HG03045 (cell line): ENCODE results near the gene SEL1L.
"Not testable (repeated sequence)": the region's sequence is repeated elsewhere in the genome, so short reads cannot be mapped to it uniquely, and the experiment has no call there.

ENCODE experiments used
- ATAC-seq: cut with Tn5 transposase; IDR thresholded peaks from one replicate; pipeline ENCODE4 v1.9.1; 2021; ENCODE audit warnings: mild to moderate bottlenecking, moderate library complexity; ENCODE audit not compliant: unreplicated experiment

The SEL1L gene

DNA sequence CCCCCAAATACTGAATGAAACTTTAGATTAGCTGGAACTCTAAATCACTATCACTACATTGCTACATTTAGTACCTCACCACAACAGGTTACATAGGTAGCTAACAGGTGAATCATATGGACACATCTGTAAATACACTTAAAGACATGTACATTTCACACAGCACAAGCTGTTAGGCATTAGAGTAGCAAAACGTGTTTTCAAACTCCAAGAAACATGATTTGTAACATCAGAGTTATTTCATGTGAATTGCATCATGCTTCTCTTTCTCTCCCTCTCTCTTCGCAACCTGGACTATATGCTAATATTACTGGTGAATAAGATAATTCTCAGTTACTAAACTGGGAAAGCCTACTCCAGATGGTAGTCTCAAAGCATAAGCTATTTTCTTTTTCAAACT, 4.3 kb downstream of the SEL1L start:
- no peak for ATAC-seq

DNA sequence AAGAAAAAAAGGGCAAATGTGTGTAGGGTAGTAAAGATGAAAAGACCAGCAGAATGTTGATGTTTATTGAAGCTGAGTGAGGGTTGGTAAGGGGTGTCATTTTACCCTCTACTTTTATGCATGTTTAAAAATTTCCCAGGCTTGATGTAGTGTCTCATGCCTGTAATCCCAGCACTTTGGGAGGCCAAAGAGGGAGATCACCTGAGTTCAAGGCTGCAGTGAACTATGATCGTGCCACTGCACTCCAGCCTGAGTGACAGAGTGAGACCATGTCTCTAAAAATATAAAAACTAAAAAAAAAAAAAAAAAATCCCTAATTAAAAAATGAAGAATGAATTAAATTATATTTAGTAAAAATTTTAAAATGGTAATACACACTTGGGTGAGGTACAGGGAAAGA, 8.5 kb downstream of the SEL1L start:
- ATAC-seq = no peak

DNA sequence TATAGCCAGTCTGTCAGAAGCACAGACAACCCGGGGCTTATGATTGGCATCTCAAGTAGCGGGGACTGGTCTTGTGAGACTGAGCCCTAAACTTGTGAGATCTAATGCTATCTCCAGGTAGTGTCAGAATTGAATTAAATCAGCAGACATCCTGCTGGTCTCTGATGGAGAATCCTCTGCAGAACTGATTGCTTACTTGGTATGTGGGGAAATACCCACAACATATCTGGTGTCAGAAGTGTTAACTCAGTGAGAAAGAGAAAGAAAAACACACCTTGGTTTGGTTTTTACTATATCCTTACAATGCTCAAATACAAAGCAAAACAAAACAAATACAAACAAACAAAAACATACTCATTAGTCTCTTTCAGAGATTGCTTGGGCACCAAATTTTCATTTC, 10.0 kb downstream of the SEL1L start:
- peak; percentile 63 for ATAC-seq

DNA sequence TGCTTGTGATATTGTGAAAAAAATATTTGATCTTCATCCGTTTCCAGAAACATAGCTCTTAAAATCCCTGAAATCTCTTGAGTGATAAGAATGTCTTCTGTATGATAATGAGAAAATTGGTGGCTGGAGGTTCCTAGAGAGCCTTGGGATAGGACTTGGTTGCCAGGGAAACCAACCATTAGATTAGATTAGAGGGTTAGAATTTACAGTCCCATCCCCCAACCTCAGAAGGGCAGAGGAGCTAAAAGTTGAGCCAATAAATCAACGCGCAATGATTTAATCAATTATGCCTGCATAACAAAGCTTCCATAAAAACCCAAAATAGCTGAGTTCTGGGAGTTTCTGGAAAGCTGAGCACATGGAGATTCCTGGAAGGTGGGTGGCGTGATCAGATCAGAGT, 10.6 kb downstream of the SEL1L start:
- no peak for ATAC-seq

DNA sequence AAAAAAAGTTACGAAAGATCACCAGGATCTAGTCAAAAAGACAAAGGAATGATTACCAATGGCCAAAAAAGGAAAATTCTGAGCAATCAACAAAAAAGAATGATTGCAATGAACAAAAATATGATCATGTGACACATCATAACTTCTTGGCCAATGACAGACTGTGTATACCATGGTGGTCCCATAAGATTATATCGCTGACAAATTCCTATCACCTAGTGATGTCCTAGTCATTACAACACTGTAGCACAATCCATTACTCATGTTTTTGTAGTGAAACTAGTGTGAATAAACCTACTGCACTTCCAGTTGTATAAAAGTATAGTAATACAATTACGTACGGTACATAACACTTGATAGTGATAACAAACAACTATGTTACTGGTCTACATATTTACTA, 12.3 kb downstream of the SEL1L start:
- ATAC-seq = no peak

DNA sequence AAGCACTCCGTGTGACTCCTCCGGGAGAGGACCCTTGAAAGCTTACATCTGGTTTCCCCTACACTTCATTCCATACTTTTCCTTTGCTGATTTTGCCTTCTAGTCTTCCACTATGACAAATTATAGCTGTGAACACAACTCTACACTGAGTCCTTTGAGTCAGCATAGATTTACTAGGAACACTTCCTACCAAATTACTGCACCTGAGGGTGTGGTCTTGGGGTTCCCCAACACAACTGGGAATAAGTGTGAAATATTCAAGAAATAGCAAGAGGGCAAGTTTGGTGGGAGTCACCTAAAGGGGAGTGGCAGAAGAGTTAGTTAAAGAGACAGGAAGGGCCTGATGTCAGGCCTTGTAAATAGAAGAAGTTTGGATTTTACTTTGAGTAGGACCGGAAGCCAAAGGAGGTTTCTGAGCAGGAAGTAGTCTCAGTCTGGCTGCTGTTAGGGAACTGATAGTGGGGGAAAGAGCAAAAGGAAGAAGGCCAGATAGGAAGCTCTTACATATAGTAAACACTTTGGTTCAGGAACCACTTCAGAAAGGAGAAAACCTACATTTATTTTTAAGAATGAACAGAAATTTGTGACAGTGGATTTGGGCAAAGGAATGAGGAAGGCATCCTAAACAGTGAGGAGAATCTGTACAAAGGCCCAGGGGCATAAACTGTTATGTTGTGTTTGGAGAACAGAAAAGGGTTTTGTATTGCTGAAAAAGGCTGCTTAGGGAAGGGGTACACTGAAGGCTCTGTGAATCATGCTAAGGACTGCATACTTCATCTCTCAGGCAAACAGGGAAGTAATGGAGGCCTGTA, 14.2 kb downstream of the SEL1L start:
- ATAC-seq = peak; percentile 63

DNA sequence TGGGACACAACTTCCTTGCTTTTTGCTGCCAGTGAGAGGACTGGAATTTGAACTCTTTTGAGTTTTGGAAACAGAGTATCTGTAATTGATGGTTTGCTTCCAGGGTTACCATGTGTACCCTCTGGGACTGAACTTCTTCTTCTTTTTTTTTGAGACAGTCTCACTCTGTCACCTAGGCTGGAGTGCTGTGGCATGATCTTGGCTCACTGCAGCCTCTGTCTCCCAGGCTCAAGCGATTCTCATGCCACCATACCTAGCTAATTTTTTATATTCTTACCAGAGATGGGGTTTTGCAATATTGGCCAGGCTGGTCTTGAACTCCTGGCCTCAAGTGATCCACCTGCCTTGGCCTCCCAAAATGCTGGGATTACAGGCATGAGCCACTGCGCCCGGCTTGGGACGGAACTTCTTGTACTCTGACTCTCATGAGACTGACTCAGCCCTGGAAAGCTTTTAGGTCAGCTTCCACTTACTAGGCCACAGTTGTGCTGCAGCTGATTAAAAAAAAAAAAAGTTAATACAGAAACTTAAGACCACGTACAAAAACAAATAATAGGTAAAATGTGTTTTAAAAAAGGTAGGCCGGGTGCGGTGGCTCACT, 15.8 kb downstream of the SEL1L start:
- no peak for ATAC-seq

DNA sequence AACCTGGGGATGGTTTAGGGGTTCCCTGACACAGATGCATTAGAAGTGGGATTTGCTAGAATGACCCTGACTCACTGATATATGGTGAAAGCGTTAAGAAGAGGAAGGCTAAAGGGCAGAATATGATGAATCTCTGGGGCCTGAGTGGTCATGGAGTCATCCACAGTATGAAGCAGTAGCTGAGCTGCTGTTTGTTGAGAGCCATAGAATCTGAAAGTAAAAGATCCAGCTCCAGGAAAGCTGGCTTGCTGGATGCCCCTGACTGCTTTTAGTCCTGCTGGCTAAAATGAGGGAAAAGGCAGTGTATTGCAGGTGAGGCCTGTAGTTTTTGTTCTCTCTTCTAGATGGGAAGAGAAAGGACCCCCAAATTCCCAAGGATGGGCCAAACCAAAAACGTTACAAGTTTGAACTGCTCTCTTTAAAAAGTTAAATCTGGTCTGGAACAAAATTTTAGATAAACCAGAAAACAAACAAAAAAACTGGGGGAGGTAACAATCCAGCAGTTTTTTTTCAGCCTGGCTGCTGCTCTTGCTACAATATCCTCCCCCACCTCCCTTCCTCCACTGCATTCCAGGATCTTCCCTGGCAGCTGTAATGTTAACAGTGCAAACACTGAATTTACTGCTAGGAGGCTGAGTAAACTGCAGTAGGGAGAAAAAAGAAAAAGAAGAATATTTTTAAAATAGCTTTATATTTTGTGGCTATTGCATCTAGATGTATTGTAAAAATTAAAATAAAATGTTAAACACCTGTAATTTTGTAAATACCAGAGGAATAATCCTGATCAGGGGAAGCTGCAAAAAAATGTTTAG, 16.5 kb downstream of the SEL1L start:
- ATAC-seq = no peak

DNA sequence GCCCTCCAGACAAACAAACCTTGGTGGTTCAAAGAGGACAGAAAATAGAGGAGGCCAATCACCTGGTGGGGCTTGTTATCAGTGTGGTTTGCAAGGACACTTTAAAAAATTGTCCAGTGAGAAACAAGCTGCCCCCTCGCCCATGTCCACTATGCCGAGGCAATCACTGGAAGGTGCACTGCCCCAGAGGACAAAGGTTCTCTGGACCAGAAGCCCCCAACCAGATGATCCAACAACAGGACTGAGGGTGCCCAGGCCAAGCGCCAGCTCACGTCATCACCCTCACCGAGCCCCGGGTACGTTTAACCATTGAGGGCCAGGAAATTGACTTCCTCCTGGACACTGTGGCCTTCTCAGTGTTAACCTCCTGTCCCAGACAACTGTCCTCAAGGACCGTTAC, 17.7 kb downstream of the SEL1L start:
- ATAC-seq = not testable (repeated sequence)

DNA sequence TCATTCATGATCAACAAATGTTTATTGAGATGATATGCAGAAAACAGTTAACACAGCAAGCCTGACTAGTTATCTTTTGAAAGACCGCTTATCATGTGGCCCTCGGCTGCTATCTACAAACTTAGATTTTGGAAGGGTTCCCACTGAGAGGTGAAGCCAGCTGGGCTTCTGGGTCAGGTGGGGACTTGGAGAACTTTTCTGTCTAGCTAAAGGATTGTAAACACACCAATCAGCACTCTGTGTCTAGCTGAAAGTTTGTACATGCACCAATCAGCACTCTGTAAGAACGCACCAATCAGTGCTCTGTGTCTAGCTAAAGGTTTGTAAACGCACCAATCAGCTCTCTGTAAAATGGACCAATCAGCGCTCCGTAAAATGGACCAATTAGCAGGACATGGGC, 20.8 kb downstream of the SEL1L start:
- not testable (repeated sequence) for ATAC-seq

DNA sequence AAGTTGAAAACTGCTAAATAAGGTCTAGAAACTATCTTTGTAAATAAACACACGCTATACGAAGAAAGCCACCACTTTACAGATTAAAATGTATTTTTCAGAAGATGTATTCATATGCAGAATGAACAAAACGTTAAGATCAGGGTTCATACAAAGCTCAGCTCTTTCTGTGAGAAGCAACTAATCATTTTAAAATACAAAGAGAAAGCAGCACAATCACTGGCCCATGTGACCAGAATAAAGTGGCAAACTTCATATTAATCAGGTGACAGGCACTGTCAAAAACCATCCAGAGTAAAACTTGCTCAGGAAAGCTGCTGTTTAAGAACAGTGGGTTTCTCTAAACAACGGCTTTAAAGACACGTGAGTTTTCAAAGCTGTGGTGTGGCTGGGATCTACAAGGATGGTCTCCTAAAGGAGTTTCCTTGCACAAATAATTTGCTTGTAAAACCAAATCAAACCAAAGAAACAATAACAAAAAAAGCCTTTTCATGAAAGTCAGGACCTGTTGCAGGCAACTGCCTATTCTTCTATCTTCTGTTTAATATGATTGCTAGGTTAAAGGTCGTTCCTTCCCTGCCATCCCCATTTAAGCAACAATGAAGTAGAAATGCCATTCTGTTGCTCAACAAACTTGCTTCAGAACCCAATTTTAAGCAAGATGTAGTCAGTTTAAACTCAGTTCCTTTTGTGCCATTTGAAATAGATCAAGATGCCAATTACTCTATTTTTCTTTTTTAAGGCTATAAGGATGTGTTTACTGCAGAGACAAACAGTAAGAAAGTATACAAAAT, 22.3 kb downstream of the SEL1L start:
- no peak for ATAC-seq

DNA sequence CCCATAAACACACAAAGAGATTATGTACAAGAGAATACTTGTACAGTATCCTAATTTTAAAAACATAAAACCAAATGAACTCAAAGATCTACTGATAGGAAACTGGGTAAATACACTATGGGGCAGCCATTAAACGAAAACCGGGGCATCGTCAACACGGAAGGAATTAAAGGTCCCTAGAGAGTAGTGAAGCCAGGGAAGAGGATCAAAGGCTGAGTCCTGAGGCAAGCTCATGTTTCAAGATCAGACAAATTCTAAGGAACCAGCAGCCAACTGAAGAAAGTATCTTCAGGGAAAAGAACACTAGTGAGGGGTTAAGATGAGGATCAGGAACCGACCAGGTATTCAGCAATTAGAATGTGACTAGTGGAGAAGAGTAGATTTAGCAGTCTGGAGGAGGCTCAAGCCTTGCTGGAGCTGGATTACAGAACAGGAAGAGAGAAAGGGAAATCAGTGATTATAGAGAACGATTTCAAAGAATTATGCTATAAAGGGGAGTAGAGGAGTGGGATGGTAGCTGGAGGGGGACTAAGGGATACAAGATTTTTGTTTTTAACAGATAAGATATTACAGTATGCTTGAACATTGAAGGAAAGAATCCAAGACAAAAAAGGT, 23.7 kb downstream of the SEL1L start:
- ATAC-seq = no peak

DNA sequence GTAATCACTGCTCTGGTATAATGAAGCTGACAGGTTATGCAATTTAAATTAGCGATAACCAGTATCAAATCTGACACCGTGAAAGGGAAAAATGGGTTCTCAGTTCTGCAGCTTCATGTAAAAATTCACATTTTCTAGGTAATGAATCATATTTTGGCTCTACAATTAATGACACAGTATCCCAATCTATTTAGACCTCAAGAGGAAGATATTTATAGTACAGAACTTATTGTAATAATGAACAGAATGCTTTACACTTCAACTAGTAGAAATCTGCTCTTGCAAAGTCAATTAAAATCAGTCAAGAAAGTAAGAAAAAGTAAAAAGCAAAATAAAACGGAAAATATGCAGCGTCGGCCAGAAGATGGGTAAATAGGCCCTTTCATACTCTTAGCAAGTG, 24.3 kb downstream of the SEL1L start:
- no peak for ATAC-seq

DNA sequence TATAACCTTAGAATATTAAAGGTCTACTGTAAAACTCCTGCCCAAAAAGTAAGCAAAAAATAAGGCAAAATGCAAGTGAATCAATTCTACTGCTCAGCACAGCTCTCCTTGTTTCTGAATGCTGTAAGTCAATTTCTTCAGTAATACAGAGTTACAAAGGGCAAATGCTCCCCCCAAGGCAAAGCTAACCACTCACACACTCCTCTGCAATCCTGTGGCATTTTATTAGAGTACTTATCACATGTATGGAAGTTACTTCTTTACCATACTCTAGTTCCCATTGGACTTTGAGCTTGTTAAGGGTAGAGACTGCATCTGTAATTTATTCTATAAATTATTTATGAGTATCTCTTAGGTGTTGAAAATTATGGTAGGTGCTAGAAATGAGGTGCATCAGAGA, 27.2 kb downstream of the SEL1L start:
- ATAC-seq = no peak

DNA sequence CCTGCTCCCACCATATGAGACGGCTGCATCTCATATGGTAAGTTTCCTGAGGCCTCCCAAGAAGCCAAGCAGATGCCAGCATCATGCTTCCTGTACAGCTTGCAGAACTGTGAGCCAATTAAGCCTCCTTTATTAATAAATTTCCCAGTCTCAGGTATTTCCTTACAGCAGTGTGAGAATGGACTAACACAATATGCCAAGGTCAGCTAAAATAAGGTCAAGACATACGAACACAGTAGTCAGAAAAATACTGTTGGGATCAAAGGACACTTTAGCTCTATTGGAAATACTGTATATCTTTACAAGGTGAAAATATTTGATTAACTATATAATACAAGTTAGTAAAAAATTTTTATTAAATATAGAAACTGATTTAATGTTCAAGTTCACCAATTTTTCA, 28.8 kb downstream of the SEL1L start:
- ATAC-seq = no peak

DNA sequence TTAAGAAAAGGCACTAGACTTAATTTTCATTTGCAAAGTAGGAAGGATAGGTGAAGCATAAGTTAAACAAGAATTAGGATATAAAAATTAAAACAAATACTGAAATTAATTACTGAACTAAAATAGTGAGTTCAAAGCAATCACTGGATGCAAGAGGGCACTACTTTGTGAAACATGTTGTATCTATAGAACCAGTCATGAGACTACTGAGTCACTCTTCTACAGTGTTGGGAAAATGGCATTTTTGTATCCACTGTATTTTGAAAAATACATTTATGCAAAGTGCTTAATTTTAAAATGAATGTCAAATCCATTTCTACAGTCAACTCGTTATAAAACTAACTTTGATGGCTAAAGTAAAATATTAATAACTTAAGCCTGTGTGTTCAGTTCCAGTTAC, 47.9 kb downstream of the SEL1L start:
- no peak for ATAC-seq

DNA sequence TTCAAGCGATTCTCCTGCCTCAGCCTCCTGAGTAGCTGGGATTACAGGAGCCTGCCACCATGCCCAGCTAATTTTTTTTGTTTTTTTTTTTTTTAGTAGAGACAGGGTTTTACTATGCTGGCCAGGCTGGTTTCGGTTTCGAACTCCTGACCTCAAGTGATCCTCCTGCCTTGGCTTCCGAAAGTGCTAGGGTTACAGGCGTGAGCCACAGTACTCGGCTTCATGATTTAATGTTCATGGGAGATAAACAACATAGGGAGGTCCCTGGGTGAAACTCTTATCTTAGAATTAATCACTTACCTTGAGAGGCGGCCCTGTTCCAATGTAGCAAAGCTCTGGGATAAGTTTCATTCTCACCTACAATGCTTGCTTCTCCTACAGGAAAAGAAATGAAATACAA, 48.3 kb downstream of the SEL1L start:
- ATAC-seq = peak; percentile 93

DNA sequence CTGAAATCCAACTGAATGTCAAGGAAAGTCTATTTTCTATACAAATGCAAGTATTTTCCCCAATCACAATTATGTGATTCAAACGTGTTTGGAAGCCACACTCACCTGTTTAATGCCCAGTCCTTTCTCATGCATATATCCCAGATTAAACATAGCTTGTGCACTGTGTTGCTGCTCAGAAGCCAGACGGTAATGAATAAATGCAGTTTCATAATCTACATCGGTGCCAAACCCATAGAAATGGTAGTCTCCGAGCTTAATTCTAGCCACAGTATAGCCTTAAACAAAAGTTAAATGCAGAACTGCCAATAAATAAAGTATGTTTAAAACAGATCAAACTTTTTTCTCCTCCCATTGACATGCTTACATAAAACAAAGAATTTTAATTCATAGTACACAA, 49.5 kb downstream of the SEL1L start:
- no peak for ATAC-seq

DNA sequence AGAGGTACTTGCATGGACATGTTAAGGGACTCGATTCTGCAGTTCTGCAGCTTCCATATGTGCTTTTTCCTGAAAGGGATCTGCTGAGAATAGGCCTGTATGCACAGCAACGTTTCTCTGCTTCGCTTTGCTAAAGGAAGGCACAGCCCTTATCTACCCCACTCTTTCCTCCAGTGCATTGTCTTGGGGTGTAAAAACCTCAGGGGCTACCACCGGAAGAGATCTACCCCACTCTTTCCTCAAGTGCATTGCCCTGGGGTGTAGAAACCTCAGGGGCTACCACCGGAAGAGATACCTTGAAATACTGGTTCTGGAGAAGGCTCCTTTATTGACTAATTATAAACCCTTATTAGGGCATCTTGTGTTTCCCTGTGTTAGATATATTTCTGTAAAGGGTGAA, 52.9 kb downstream of the SEL1L start:
- ATAC-seq = no peak

DNA sequence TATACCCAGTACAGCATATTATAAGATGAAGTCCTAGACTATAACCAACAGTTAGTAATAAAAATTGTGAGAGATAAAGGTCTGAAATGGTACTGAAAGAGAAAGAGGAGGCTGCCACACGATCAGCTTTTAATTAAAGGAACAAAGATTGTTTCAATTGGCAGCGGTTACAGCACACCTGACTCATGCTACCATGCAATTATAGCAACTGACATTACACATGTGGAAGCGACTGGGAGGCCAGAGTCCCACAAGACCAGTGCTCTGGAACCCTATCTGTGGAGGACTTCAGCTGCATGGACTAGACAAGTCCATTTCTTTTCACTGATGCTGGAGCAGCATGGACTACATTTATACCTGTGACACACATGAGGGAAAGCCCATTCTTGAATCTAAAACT, 55.2 kb downstream of the SEL1L start:
- ATAC-seq = no peak

DNA sequence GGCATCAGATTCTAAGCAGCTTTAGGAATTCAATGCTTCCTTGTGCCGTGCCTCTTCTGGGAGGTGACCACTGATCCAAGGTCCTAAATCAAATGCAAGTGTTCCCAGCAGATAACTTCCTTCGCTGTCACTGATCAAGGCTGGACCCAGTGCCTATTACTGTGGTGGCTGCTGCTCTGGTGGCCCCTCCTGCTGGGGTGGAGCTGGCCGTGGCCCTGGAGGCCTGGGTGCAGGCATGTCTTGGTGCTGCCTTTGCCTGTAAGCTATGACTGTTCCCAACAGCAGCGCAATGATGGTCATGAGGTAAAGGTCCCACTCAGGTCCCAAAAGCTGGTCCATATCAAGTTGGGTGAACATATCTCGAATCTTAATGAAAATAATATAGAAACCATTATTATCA, 56.8 kb downstream of the SEL1L start:
- ATAC-seq = no peak
